Inferior parietal cortex (tissue), 1 donor: ENCODE data around the gene ESPNL.
"Not testable (repeated sequence)": the region's sequence is repeated elsewhere in the genome, so short reads cannot be mapped to it uniquely, and the experiment has no call there.

Experiments
- DNase-seq: peaks from one replicate; pipeline ENCODE4 v3.0.0-alpha.2; 2016; ENCODE audit errors: extremely low spot score

Gene ESPNL

GRCh38 chr2:238169708-238170251, 69.6 kb downstream of the ESPNL start:
- no peak for DNase-seq

GRCh38 chr2:238170386-238171071, 70.4 kb downstream of the ESPNL start:
- DNase-seq, result no peak

DNA sequence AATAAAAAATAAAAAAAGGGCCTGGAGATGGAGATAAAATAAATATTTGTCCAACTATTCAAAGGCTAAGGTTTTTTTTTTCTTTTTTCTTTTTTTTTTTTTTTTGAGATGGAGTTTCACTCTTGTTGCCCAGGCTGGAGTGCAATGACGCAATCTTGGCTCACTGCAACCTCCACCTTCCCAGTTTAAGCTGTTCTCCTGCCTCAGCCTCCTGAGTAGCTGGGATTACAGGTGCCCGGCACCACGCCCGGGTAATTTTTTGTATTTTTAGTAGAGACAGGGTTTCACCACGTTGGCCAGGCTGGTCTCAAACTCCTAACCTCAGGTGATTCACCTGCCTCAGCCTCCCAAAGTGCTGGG, 70.9 kb downstream of the ESPNL start:
- DNase-seq, result not testable (repeated sequence)

- DNase-seq, result no peak
These were observed 71.5 kb downstream of the ESPNL start for GRCh38 chr2:238171575-238172187.

GRCh38 chr2:238172439-238172838, 72.3 kb downstream of the ESPNL start:
- DNase-seq, result no peak

DNA sequence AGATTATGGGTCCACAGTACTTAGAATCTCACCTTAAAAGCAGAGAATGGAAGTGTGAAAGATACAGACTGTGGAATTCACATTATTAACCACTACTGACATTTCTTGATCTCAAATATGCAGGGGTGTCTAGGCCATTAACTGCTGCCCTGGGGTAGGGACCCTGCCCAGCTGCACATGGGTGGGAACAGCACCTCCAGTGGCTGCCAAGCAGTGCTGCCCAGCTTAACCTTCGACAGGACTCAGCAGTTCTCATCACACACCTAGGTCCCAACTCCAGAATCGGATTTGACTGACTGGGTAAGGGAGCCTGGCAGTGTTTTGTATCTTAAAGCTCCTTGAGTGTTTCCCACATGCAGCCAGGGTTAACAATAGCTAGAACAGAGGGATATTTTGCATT, 73.6 kb downstream of the ESPNL start:
- no peak for DNase-seq

GRCh38 chr2:238174291-238174690, 74.2 kb downstream of the ESPNL start:
- DNase-seq, result no peak

- DNase-seq, result no peak
These were observed 74.6 kb downstream of the ESPNL start for GRCh38 chr2:238174701-238175100.

DNA sequence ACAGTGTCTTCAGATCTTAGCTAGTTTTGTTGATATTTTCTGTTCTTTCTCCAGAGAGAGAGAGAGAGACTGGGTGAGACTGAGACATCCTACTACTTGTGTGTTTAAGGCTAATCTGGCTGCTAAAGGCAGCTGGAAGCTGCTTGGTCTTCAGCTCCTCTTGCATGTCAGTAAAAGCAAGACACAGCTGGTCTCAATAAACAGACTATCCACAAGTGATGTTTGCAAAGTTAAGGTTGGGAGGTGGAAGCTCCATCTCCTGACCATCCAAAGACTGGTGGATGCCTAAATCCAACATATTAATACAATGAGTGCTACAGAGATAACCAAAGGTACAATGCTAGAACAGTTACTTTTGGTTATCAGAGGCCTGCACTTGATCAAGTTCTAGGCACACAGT, 76.5 kb downstream of the ESPNL start:
- DNase-seq, result no peak

GRCh38 chr2:238180554-238180953, 80.4 kb downstream of the ESPNL start:
- no peak for DNase-seq

DNA sequence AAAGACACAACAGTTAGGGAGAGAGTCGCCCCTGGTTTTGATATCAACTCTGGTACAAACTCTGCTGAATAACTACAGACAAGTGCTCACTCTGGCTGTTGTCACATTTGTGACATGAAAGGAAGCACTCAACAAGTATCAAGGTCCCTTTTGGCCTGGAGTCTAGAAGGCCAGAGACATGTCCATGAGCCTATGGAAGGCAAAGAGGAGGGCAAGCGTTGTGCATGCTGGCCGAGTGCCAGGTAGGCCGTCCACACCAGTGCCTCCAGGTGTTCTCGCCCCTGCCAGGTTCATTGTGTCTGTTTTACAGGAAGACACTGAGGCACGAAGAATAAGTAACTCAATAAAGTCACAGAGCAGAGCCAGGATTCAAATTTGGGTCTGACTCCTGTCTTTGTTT, 82.2 kb downstream of the ESPNL start:
- no peak for DNase-seq
